HepG2 (cell line): ENCODE results near the gene OMA1.

Experiments
- CBX2 ChIP-seq, 2 experiments: fragments of 200-600 bp in 1 of 2; sonication (generic); formaldehyde crosslinking in 1 of 2; IDR thresholded peaks; 2 replicates each; pipeline versions ENCODE4 v1.7.0 to v1.8.1; 2018 to 2022; ENCODE audit warnings: low read depth in 2 of 2, low read length in 1 of 2, mild to moderate bottlenecking in 1 of 2, missing genetic modification reagents in 1 of 2
- CTCF ChIP-seq: sonication (generic); formaldehyde crosslinking; IDR thresholded peaks from 2 replicates; pipeline ENCODE4 v1.5.0; 2020; ENCODE audit warnings: mild to moderate bottlenecking, missing genetic modification reagents, moderate library complexity
- NR0B2 ChIP-seq: sonication (generic); formaldehyde crosslinking; IDR thresholded peaks from 2 replicates; pipeline ENCODE4 v1.4.0; 2020; ENCODE audit warnings: mild to moderate bottlenecking, missing genetic modification reagents

DNA sequence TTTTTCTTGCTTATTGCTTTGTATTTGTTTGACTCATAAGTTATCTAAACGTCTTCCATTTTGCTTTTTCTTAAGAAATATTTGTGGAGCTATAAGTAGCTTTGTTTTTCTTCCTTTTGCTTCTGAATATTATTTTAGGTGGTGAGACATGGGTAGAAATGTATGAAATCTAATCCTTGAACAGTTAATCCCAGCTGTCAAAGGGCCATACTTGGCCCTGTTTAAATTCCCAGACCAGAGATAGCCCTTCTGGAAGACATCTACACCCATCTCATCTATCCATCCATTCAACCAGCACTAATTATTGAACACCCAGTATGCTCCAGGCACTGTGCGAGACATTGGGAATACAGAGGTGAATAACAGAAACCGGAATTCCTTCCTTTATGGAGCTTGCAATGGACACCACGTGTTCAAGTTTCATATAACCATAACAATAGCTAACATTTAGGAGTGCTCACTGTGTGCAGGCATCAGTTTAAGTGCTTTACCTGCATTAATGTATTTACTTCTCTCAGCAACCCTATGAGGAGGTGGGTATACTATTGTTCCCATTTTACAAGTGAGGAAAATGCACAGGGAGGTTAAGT is 21.8 kb upstream of the OMA1 start:
- TF ChIP-seq NR0B2 (CRISPR knock-in tag), result no peak
- no peak for TF ChIP-seq CBX2 (IDR thresholded peaks at IDR 0.05; ENCODE audit: low read depth, low read length)
- TF ChIP-seq CBX2 (CRISPR knock-in tag; IDR thresholded peaks at IDR 0.05; ENCODE audit: low read depth), result no peak
- no peak for TF ChIP-seq CTCF
